Activated CD8-positive, alpha-beta memory T cell treated with anti-CD3 and anti-CD28 coated beads, Interleukin-2, amount 50 U/mL, for 24 hours (primary cell): ENCODE measurements around the gene CORO7.
A peak's percentile ranks its signal among the peaks of the same experiment; 100 is the strongest.
"Not testable (repeated sequence)": the region's sequence is repeated elsewhere in the genome, so short reads cannot be mapped to it uniquely, and the experiment has no call there.

Experiments
- DNase-seq: peaks from one replicate; pipeline ENCODE4 v3.0.0-alpha.2; 2020; ENCODE audit errors: extremely low read depth

Gene CORO7

GRCh38 chr16:4402439-4403132, 13.8 kb downstream of the CORO7 start:
- peak; percentile 26 for DNase-seq

- no peak for DNase-seq
These were observed 14.9 kb downstream of the CORO7 start for GRCh38 chr16:4401510-4401909.

DNA sequence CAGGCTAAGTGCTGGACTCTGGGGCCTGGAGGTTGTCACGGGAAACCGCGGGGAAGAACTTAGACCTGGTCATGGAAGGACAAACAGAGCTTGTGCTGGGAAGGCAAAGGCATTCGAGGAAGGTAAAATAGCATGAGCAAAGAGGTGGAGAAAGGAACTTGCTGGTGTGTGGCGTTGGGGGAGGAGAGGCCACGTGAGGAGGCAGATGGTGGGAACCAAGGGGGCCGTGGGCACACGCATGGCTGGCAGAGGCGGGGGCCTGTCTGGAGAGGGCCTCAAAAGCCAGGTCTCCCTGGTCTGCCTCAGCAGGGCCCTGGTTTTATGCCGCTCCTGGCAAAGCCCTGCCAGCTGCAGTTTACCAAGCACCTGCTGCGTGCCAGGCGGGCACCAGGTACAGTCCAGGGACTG, 15.3 kb downstream of the CORO7 start:
- DNase-seq = no peak

- no peak for DNase-seq
These were observed 17.2 kb downstream of the CORO7 start for GRCh38 chr16:4399001-4399730.

GRCh38 chr16:4395055-4395726, 21.2 kb downstream of the CORO7 start:
- no peak for DNase-seq

GRCh38 chr16:4393850-4394249, 22.5 kb downstream of the CORO7 start:
- not testable (repeated sequence) for DNase-seq

DNA sequence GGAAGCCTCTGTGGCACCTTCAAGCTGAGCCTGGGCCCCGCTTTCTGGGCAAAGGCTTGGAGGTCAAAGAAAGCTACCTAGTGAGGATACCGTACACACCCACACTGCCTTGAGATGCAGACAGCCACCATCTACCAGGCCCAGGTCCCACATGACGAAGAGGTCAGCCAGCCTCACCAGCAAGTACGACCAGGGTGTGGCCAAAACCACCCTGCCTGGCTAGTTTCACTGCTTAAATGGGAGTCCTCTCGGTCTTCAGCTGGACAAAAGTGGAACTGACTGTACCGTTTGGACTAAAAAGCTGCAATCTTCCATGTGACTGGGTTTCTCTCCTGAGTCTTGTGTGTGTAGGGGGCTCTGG, 23.2 kb downstream of the CORO7 start:
- no peak for DNase-seq

DNA sequence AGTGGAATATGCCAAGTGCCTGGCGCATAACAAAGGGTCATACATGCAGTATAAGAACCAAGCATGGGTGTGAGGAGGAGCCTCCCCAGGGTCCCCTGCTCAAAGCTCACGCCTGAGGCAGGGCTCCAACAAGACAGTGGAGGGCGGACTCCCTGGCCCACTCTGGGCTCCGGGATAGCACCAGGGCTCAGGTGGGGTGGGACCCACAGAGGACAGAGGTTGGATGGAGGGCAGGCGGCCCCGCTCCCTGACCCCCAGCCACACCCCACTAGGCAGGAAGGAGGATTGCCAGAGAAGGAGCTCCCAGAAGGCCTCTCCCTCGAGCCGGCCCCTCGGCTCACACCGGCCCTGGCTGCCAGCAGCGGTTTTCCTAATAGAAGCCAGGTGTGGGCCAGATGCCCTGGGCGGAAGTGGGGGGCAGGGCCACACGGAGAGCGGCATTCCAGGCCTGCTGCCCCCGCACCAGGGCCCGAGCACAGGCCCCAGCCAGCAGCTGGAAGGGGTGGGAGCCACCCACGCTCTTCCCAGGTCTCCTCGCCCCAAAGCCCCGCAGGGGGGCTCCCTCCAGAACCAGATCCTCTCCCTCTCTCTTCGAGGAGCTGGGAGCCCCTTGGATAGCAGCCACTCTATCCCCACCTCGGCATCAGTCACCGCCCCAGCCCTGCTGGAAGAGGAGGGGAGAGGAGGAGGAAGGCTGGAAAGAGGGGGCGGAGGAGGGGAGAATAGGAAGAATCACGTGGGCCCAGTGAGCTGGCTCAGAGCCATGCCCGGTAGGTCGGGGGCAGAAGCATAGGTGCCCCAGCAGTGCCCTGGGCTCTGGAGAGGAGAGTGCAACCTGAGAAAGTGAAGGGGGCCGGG, 23.8 kb downstream of the CORO7 start:
- DNase-seq = no peak

DNA sequence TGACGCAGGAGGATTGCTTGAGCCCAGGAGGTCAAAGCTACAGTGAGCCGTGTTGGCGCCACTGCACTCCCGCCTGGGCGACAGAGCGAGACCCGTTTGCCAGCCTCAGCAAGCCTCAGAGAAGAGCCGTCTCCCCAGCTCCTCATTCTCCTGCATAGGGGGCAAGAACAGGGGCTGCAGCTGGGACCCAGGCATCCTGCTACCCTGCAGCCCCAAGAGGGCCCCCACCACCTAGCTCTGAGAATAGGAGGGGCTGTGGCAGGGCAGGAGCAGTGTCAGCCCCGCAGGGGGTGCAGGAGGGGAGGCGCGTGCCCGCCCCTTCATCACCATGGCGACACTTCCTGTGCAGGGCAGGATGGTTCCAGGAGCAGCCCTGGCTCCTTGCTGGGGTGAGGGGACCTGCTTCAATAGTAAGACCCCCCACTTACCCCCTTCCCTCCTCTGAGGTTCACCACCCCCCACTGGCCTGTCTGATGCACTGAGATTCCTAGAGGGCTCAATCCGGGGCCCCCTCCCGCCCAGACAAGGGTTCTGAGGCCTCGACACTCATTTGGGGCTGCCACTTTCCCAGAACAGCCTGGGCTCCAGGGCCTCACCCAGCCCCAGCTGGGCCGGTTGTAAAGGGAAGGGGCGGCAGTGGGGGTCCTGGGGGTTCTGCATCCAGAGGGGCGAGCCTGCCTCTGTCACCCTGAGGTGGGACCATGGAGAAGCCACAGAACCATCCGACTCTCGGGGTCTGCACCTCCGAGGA, 24.6 kb downstream of the CORO7 start:
- no peak for DNase-seq

GRCh38 chr16:4390266-4391260, 25.8 kb downstream of the CORO7 start:
- no peak for DNase-seq

DNA sequence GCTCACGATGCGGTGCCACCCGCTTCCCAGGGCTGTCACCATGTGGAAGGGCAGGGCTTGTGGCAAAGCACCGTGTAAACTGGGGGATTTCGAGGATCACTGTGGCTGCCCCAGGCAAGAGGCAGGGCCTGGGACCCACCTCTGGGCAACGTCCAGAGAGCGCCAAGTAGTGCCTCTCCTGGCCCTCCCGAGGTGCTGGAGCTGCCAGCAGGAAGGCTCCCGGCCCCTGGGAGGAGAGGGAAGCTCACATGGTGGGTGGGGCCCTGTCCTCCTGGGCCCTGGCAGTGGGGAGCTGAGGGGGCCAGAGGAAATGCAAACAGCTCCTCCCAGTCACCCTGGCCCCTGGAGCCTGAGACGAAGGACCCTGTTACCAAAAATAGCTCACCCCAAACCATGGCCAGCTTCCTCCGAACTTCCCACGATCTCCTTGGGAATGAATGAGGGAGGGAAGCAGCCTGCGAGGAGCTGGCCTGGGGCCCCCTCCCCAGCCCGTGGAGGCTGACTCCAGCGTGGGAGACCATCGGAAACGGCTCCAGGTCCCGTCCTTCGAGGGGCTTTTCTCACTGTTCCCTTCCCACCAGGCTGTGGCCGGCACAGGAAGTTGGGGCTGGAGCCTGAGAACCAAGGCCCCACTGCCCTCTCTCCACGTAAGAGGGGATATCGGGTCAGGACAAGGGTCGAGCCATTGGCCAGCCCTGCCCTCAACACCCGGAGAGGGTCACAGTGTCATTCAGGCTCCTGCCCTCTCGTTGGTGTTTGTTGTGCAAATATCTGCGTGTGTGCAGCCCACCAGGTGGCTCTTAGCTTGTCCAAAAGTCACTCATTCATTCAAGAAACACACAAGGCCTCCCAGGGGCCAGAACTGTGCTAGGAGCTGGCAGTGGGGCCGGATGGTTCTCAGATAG, 27.1 kb downstream of the CORO7 start:
- DNase-seq = no peak

DNA sequence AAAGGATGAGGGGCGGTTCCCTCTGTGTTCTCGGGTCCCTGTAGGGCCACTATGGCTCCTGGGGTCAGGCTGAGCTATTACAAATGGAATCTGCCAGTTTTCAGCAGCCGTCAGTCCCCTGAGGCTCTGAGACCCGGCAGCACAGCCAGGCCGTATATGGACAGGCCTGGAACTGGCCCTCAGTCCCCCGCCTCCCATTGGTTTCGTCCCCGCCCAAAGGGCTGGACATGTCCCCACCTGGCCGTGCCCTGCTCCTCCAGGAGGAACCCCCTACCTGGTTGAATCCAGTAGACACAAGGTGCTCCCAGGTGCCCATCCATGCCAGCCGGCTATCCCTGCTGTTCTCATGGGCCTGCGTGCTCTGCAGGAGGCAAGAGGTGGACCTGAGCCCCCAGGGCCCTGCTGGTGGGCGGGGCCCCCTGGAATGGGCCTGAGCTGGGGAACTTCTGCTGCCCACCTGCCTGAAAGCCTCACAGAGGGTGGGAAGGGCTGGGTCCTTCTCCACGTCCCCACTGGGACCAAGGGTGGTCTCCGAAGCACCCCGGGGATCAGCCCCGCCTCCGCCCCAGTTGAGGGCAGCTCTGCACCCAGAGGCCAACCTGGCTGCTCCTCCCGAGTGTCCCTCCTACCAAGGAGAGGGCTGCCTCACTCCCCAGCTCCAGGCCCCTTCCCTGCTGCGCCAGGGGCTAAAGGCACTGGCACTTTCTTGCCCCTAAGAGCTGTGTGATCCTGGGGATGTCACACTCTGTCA, 27.9 kb downstream of the CORO7 start:
- no peak for DNase-seq

GRCh38 chr16:4387781-4388180, 28.6 kb downstream of the CORO7 start:
- DNase-seq = no peak

DNA sequence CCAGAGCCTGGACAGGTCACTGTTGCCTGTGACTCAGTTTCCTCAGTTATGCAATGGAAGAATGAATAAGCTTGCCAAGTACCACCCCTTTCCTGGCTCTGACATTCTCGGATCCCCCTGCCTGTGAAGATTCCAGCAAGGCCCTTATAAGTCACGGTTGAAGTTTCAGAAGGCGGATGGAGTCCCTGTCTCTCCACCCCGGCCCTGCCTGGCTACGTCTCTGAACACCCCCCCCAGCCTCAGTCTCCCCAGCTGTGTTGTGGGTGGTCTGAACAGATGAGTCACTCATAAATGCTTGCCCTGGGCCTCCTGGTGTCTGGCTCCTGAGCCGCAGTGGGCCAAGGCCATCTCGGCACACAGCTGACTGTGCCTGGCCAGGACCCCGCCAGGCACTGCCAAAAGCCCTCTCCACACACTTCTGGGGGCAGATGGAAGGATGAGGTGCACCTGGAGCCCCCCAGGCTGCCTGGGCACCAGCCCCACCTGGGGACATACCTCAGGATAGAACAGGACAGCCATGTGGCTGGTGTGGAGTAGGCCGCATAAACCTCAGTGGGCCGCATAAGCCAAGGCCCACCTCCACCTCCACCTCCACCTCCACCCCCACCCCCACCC, 29.3 kb downstream of the CORO7 start:
- no peak for DNase-seq

- no peak for DNase-seq
These were observed 30.0 kb downstream of the CORO7 start for GRCh38 chr16:4386451-4386805.

DNA sequence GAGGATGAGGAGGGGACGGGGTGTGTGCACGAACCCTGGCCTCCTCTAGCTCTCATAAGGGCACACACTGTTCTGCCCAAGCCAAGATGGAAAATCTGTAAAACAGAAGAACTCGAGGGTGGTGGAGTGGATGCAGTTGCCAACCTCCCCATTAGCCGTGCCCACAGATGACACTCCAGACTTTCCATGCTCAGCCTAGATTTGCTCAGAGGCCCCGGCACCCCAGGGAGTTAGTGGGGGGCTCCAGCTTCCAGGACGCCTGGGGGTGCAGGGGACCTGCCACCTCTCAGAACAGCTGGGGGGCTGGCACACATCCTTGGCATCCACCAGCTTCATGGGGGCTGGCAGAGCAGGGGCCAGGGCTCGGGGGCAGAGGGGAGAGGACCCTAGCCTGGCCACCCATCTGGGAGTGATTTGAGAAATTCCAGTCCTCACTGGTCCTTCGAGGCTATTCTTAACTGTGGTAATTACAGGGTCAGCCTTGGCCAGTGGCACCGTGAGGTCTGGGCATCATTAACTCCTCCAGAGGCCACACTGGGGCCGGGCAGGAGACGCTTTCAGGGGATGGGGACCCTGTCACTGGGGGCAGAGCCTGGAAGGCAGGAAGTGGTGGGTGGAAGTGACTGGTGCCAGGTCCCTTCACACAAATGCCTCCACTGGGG, 30.5 kb downstream of the CORO7 start:
- no peak for DNase-seq

DNA sequence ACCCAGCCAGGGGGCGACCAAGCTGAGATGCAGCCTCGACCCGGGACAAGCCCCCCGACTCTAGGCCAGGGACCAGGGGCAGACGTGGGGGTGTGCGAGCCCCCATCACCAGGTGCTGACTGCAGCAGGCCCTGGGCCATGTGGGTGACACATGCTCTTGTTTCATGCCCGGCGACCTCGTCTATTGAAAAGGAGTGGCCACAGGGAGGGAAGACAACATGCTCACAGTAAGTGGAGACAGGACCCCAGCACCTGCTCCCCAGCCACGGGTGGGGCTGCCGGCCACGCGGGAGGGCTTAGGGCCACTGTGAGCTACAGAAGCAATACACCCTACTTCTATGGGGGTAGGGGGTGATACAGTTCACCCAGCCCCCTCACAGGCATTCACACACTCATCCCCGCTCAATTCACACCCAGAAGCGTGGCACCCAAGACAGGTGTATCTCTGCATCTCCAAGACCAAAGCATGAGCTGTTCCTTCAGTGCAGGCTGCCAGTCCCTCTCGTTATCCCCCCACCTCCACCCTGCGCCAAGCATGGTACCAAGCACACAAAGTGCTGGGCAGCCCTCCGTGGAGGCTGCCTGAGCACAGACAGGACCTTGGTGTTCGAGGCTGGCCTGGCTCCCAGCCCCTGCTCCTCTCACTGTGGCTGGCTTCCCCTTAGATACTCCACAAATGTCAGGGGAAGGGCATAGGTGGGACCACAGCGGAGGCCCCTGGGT, 31.2 kb downstream of the CORO7 start:
- no peak for DNase-seq
